Ishikawa (cell line): ENCODE results near the gene AREG.

ENCODE experiments used
- CREB1 ChIP-seq: IDR thresholded peaks from 2 replicates; pipeline ENCODE4 v1.6.1; 2012; ENCODE audit warnings: low read depth
- EGR1 ChIP-seq: IDR thresholded peaks from 2 replicates; pipeline ENCODE4 v1.6.1; 2012
- EP300 ChIP-seq: IDR thresholded peaks from 2 replicates; pipeline ENCODE4 v1.6.1; 2012; ENCODE audit warnings: borderline replicate concordance
- MAX ChIP-seq: IDR thresholded peaks from 2 replicates; pipeline ENCODE4 v1.6.1; 2012
- RAD21 ChIP-seq: IDR thresholded peaks from 2 replicates; pipeline ENCODE4 v1.6.1; 2012; ENCODE audit warnings: low read depth
- REST ChIP-seq: IDR thresholded peaks from 2 replicates; pipeline ENCODE4 v1.6.1; 2012; ENCODE audit warnings: low read depth, mild to moderate bottlenecking
- TAF1 ChIP-seq: IDR thresholded peaks from 2 replicates; pipeline ENCODE4 v1.6.1; 2012; ENCODE audit warnings: low read depth, mild to moderate bottlenecking
- TCF12 ChIP-seq: IDR thresholded peaks from 2 replicates; pipeline ENCODE4 v1.6.1; 2012; ENCODE audit warnings: low read depth
- TEAD4 ChIP-seq: IDR thresholded peaks from 2 replicates; pipeline ENCODE4 v1.6.1; 2012
- USF1 ChIP-seq: IDR thresholded peaks from 2 replicates; pipeline ENCODE4 v1.6.1; 2012
- ZBTB7A ChIP-seq: IDR thresholded peaks from 2 replicates; pipeline ENCODE4 v1.6.1; 2012; ENCODE audit warnings: low read depth

- TF ChIP-seq TCF12, result no peak
- no peak for TF ChIP-seq EP300
- no peak for TF ChIP-seq TAF1
- no peak for TF ChIP-seq REST
- no peak for TF ChIP-seq RAD21
- no peak for TF ChIP-seq ZBTB7A
- no peak for TF ChIP-seq MAX
- TF ChIP-seq EGR1, result no peak
- no peak for TF ChIP-seq TEAD4
- no peak for TF ChIP-seq CREB1
- TF ChIP-seq USF1, result no peak
Measured at GRCh38 chr4:74499986-74500781, 55.2 kb downstream of the AREG start.
